GM18907 (cell line): Measurements from ENCODE around the gene SOX5.

ENCODE experiments used
- ATAC-seq: cut with Tn5 transposase; IDR thresholded peaks from one replicate; pipeline ENCODE4 v1.9.1; 2021; ENCODE audit warnings: mild to moderate bottlenecking, moderate library complexity; ENCODE audit not compliant: unreplicated experiment

The SOX5 gene

GRCh38 chr12:23703051-23703450 lies 246.4 kb downstream of the SOX5 start:
- no peak for ATAC-seq

- no peak for ATAC-seq
These were observed 250.4 kb downstream of the SOX5 start for GRCh38 chr12:23699031-23699430.

GRCh38 chr12:23694920-23695319 lies 254.6 kb downstream of the SOX5 start:
- no peak for ATAC-seq

GRCh38 chr12:23694307-23694706 lies 255.2 kb downstream of the SOX5 start:
- ATAC-seq: no peak

DNA sequence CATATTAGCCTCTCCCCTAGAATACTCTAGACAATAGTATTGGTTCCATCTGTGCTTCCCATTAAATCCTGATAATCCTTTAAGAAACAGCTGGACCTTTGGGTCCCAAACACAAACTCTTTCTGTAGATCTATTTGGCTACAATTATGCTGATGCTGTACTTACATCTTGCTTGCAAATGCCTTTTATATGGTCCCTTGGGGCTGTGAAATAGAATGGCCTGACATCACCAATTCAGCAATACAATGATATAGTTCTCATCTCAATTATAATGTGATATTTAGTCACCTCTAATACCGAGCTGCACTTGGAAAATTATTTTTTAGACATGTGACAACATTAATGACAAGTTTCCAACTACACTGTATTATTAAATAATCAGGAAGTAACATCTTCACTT lies 261.5 kb downstream of the SOX5 start:
- no peak for ATAC-seq

GRCh38 chr12:23686095-23686494 lies 263.4 kb downstream of the SOX5 start:
- no peak for ATAC-seq

GRCh38 chr12:23684121-23684520 lies 265.3 kb downstream of the SOX5 start:
- ATAC-seq: no peak

DNA sequence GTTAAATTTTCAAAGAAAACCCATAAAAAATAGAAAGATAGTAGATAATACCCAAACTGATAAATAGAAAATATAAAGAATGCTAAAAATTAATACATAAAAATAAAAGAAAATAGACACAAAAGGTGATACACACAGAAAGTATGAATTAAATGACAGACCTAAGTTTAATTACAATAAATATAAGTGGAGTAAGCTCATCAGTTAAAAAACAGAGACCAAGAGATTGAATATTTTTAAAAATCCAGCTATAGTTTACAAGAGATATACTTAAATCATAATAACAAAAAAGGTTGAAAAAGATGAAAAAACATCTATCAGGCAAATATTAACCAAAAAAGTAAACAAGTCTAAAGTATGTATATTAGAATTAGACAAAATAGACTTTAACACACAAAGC lies 268.2 kb downstream of the SOX5 start:
- ATAC-seq: no peak

DNA sequence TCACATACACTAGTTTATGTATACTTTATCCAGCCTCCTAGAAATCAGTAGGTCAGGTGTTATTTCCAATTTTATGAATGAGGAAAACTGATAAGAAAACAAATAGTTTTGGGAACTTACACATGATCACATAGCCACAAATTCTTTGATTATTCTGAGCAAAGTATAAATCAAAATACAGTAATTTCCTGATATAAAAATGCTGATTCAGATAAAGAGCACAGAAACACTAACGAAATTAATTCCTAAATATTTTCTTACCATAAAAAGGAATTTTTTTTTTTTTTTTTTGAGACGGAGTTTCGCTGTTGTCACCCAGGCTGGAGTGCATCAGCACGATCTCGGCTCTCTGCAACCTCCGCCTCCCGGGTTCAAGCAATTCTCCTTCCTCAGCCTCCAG lies 275.4 kb downstream of the SOX5 start:
- ATAC-seq: no peak

DNA sequence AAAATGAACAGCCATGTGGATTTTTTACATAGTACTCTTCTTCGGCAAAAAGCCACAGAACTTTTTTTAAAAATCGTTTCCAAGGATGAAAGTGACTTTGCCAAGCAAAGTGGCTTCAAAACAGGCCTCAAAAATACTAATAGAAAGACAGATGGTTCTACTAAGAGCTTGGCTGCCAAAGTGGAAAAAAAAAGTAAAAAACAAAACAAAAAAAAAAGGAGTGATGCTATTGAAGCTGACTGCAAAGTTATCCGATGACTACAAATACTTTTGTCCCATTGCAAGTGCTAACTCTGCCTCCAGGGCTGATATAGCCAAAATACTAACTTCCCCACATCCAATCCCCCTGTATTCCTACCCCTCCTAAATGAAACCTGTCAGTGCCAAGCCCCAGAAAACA lies 277.6 kb downstream of the SOX5 start:
- ATAC-seq: no peak

- ATAC-seq: no peak
These were observed 278.8 kb downstream of the SOX5 start for GRCh38 chr12:23670684-23671083.

DNA sequence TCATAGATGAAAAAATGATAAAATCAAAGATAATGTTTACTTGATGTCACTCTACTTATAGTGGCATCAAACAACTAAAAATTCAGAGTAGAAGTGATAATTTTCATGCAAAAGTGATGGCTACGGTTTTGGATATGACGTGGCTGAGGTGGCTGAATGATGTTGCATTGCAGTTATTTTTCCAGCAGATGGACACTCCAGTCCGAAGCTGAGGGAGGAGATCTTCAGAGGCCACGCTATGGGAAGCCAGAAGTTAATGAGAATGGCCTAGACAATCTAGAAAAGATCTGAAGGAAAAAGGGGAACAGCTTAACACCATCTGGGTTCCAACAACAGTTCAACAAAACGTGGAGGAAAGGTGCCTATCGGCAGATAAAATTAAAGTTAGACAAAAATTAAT lies 279.8 kb downstream of the SOX5 start:
- no peak for ATAC-seq

- ATAC-seq: no peak
These were observed 282.6 kb downstream of the SOX5 start for GRCh38 chr12:23666866-23667265.

DNA sequence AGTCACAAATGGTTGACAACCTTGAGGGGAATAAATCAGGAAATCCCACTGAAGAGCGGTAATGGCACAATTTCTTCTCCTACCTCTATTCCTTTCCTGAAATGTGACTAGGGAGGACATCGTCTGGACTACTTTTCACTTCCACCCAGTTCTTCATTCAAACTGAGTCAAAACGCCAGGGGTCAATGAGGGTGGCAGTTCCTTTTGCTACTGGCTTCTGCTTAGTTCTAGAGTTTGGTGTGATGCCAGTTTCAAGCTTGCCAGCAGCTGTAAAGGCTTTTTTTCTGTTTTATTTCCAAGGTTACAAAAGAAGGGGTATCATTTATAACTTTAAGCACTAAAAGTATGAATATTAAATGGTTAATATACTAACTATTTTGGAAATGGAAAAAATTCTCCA lies 286.5 kb downstream of the SOX5 start:
- no peak for ATAC-seq

DNA sequence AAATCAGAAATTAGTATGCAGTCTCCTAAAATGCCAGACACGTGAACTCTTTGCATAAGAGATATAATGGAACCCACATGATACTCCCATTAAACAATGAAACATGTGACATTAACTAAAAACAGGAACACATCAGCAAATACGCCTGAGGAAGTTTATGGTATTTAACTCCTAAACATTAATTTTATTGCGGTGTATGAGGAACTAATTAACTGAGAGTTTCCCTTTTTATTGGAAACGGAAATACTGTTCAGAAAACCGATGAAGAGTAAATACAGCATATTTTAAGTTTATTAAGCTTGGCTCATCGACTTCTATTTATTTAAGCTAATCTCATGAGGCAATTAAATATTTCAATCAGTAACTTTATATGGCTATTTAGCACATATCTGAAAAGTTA lies 290.3 kb downstream of the SOX5 start:
- no peak for ATAC-seq

GRCh38 chr12:23657598-23657997 lies 291.9 kb downstream of the SOX5 start:
- ATAC-seq: no peak

DNA sequence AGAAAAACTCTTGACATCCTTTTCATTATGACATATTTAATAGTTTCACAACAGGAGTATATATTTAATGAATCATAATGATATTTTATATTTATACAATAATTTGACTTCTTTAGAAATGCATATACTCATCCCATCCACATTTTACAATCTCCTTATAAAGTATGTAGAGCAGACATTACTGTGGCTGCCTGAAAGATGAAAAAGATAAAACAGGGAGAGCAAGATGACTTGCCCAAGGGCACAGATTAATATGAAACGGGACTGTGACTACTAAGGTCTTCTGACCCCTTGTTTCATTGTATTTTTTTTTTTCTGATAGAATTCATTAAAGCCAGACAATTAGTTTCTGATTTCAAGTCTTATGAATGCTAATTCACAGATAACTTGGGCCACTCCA lies 293.6 kb downstream of the SOX5 start:
- ATAC-seq: no peak

DNA sequence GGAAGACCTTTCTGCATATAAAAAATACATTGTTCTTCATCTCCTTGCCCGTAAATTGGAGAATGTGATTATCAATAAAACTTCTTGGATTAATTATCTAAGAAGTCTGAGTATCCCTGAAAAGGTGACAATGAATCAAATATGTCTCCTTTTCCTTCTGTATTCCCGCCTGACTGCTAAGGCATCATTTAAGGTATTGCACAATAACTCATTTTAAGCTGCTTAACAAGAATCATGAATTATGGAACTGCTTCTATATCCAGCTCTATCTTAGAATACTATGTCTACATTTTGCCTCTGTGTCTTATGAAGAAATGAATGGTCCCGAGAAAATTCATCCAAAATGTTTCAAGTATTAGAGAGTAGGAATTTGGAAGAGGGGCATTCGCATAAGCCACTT lies 294.4 kb downstream of the SOX5 start:
- ATAC-seq: no peak

DNA sequence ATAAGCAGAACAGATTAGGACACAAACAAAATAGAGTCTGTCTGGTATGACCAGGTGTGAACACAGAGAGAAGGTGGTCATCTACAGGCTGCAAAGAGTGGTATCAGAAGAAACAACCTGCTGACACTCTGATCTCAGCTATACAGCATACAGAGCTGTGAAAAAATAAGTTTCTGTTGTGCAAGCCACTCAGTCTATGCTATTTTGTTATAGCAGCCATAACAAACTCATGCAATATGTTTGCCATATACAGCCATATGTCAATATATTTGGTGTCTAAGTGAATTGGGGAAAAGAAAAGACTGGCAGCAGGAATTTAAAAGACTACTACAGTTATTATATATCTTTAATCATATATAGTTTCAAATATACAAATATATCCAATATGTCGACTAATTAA lies 300.9 kb downstream of the SOX5 start:
- ATAC-seq: no peak

GRCh38 chr12:23640754-23641153 lies 308.7 kb downstream of the SOX5 start:
- ATAC-seq: no peak

DNA sequence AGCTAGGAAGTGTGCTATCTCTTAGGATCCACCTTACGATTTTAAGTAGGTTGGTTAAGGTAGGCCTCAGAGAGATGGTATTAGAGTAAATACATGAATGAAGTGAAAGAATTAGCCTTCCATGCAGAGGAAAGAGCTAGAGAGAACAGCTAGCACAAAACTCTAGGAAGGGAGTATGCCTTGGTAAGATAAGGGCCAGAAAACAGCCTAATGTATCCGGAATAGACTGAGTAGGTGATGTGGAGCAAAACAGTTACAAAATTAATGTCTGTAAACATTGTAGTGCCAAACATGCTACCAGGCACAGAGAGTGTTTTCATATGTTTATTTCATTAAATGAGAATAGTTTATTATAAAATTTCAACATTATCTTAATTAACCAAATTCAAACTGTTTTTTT lies 315.1 kb downstream of the SOX5 start:
- no peak for ATAC-seq

DNA sequence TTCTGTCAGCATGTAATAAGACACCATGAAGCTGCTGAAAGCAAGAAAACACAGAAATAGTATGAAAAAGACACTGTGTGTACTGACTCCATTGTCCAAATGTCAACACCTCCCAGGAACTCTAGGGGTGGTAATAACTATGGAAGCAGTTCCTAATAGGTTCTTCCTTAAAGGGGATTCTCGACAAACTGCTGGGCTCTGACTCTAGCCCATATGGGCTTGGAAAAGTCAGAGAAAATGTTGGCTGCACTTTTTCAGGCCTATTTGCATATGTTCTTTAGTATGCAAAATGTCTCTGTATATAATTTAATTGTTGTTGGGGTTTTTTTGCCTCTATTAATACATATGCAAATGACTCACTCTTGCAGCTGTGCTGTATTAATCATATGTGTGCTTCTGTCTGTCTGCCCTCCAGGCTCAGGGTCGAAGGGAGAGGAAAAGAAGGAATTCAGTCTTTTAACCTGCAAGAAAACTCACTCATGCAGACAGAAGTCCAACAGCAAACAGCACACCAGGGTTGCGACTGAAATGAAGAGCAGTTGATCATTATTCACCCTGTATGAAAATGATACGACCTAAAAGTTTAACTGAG lies 317.6 kb downstream of the SOX5 start:
- ATAC-seq: no peak

DNA sequence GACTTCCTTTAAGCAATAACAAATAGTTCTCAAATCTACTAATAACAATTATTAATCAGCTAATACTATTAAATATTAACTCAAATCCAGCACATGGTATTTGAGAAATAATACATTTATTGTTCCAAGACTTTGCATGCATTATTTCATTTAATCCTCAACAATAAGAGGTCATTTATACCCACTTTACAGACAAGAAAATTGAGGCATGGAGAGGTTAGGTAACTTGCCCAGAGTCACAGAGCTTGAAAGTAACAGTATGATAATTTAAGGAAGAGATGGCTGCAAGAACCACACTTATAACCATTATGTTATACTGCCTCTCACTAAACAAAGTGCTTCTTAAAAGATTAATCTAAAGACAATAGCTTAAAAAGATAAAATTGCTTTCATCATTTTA lies 318.9 kb downstream of the SOX5 start:
- no peak for ATAC-seq

GRCh38 chr12:23628806-23629205 lies 320.7 kb downstream of the SOX5 start:
- ATAC-seq: no peak
